PC-9 (cell line): ENCODE results near the gene ANXA2. TPM values are rescaled to one million over a fixed set of nuclear protein-coding genes. Genes with fewer than 3 reads are reported as not detected.

Experiments
- BruUV-seq: library from RNA; stranded (reverse); fragments of 400-500 nt; replicated peaks from 2 replicates; lab custom pipeline; 2021; lab: Mats Ljungman, UMichigan
- CTCF ChIA-PET: fragments of 300-600 bp; sonication (Branson Sonifier 250); formaldehyde crosslinking; loops from one replicate; lab custom pipeline; 2022; ENCODE audit warnings: antibody characterized with exemption; lab: Charles Lee
- POLR2A ChIA-PET: fragments of 300-600 bp; sonication (Branson Sonifier 250); formaldehyde crosslinking; loops from one replicate; lab custom pipeline; 2022; ENCODE audit warnings: antibody characterized with exemption; ENCODE audit not compliant: unreplicated experiment; lab: Charles Lee
- DNase-seq, 2 experiments: peaks; one replicate each; pipeline versions ENCODE4 v3.0.0 to v3.0.0-alpha.2; 2015 to 2022; ENCODE audit warnings: mixed read lengths in 1 of 2
- H2AFZ ChIP-seq: fragments of 200-600 bp; sonication (generic); 2 replicates; pipeline ENCODE4 v1.8.1; 2017; ENCODE audit warnings: antibody characterized with exemption
- H3F3A ChIP-seq: fragments of 200-600 bp; sonication (generic); 2 replicates; pipeline ENCODE4 v1.8.1; 2017; ENCODE audit warnings: antibody characterized with exemption, mild to moderate bottlenecking, low read depth; ENCODE audit not compliant: insufficient read depth
- H3K27ac ChIP-seq: fragments of 200-600 bp; sonication (generic); 2 replicates; pipeline ENCODE4 v1.6.1; 2016; ENCODE audit warnings: mixed run types
- H3K27me3 ChIP-seq: fragments of 200-600 bp; sonication (generic); 2 replicates; pipeline ENCODE4 v1.6.1; 2016; ENCODE audit warnings: low read depth, mixed run types; ENCODE audit not compliant: insufficient read depth
- H3K36me3 ChIP-seq: fragments of 200-600 bp; sonication (generic); 2 replicates; pipeline ENCODE4 v1.6.1; 2016; ENCODE audit warnings: low read depth, mixed run types
- H3K4me1 ChIP-seq: fragments of 200-600 bp; sonication (generic); replicated peaks from 2 replicates; pipeline ENCODE4 v1.6.1; 2016; ENCODE audit warnings: mixed run types; ENCODE audit not compliant: insufficient read depth
- H3K4me2 ChIP-seq: fragments of 200-600 bp; sonication (generic); 2 replicates; pipeline ENCODE4 v1.6.1; 2017; ENCODE audit warnings: mixed run types
- H3K4me3 ChIP-seq: fragments of 200-600 bp; sonication (generic); 2 replicates; pipeline ENCODE4 v1.6.1; 2016; ENCODE audit warnings: mixed run types
- H3K79me2 ChIP-seq: fragments of 200-600 bp; sonication (generic); 2 replicates; pipeline ENCODE4 v1.6.1; 2017; ENCODE audit warnings: low read depth, mixed run types
- H3K9me2 ChIP-seq: fragments of 200-600 bp; sonication (generic); 2 replicates; pipeline ENCODE4 v1.8.1; 2017; ENCODE audit warnings: mild to moderate bottlenecking; ENCODE audit not compliant: insufficient read depth
- H3K9me3 ChIP-seq: fragments of 200-600 bp; sonication (generic); 2 replicates; pipeline ENCODE4 v1.8.1; 2016; ENCODE audit warnings: low read depth; ENCODE audit not compliant: insufficient read depth
- H4K20me1 ChIP-seq: fragments of 200-600 bp; sonication (generic); 2 replicates; pipeline ENCODE4 v1.8.1; 2017; ENCODE audit not compliant: insufficient read depth
- CTCF ChIP-seq: fragments of 200-600 bp; sonication (generic); conservative IDR thresholded peaks from 2 replicates; pipeline ENCODE4 v1.6.1; 2017; ENCODE audit warnings: mixed run types, antibody characterized with exemption, mild to moderate bottlenecking, moderate library complexity
- EZH2 ChIP-seq: fragments of 200-600 bp; sonication (generic); IDR thresholded peaks from 2 replicates; pipeline ENCODE4 v1.8.0; 2017; ENCODE audit warnings: antibody characterized with exemption, low read depth
- intact Hi-C: fragments of 100-400 bp; cut with micrococcal nuclease; formaldehyde crosslinking; loops from one replicate; pipeline ENCODE4 v1.10.0; 2022; ENCODE audit not compliant: unreplicated experiment
- total RNA-seq: library from RNA; stranded (reverse); gene quantifications from 2 replicates; pipeline ENCODE4 v1.2.3, GENCODE V29; 2021

ANXA2 gene
- total RNA-seq, 1 experiment from 2014 or later = 1,720 TPM

GRCh38 chr15:60315878-60316277 lies 81.9 kb downstream of the ANXA2 start:
- H2AFZ ChIP-seq = no peak overlapping the region
- no peaks in the 10 kb centered on the region for H3K79me2 ChIP-seq
- no TSS peak for BruUV-seq
- H3K27ac ChIP-seq = no peak overlapping the region
- no peaks in the 10 kb centered on the region for H4K20me1 ChIP-seq
- H3K4me3 ChIP-seq = no peak overlapping the region
- no peaks in the 10 kb centered on the region for H3K27me3 ChIP-seq
- H3K9me3 ChIP-seq = no peaks in the 10 kb centered on the region
- no peak for TF ChIP-seq EZH2
- no peak for TF ChIP-seq CTCF
- H3K4me2 ChIP-seq = no peak overlapping the region
- intact Hi-C loops = no loop called here
- no peak for DNase-seq
- ChIA-PET CTCF (no interaction called here), POLR2A (no interaction called here)
- H3K9me2 ChIP-seq = no peaks in the 10 kb centered on the region
- no peaks in the 10 kb centered on the region for H3K4me1 ChIP-seq
- H3F3A ChIP-seq = no peaks in the 10 kb centered on the region
- H3K36me3 ChIP-seq = no peaks in the 10 kb centered on the region

- Histone ChIP-seq H3K4me3 (no peak overlapping the region), H3K27ac (no peak overlapping the region), H4K20me1 (no peaks in the 10 kb centered on the region), H3K4me2 (no peak overlapping the region), H2AFZ (no peak overlapping the region), H3K27me3 (no peaks in the 10 kb centered on the region), H3K9me3 (no peaks in the 10 kb centered on the region), H3K4me1 (no peaks in the 10 kb centered on the region), H3K36me3 (no peaks in the 10 kb centered on the region), H3K9me2 (no peaks in the 10 kb centered on the region), H3F3A (no peaks in the 10 kb centered on the region), H3K79me2 (no peaks in the 10 kb centered on the region)
- POLR2A ChIA-PET = no interaction called here
- DNase-seq = no peak
- CTCF ChIA-PET = no interaction called here
- TF ChIP-seq CTCF (no peak), EZH2 (no peak)
- BruUV-seq = no TSS peak
- intact Hi-C loops = no loop called here
Observed at GRCh38 chr15:60313906-60314305, 83.9 kb downstream of the ANXA2 start.

GRCh38 chr15:60307034-60307433 lies 90.8 kb downstream of the ANXA2 start:
- CTCF ChIA-PET = no interaction called here
- Histone ChIP-seq H3K36me3 (no peaks in the 10 kb centered on the region), H3K4me2 (no peak overlapping the region), H3K9me3 (no peaks in the 10 kb centered on the region), H3K79me2 (no peaks in the 10 kb centered on the region), H2AFZ (no peak overlapping the region), H3K9me2 (no peaks in the 10 kb centered on the region), H3K27me3 (no peaks in the 10 kb centered on the region), H3F3A (no peaks in the 10 kb centered on the region), H3K4me1 (no peaks in the 10 kb centered on the region), H3K4me3 (no peak overlapping the region), H3K27ac (no peak overlapping the region), H4K20me1 (no peaks in the 10 kb centered on the region)
- DNase-seq = no peak
- no peak for TF ChIP-seq EZH2
- TF ChIP-seq CTCF = no peak
- intact Hi-C loops = no loop called here
- no TSS peak for BruUV-seq
- POLR2A ChIA-PET = no interaction called here
